ENCODE data around the gene SYTL3. TPM values are rescaled to one million over a fixed set of nuclear protein-coding genes. Genes with fewer than 3 reads are reported as not detected.

Gene SYTL3
- total and polyA plus RNA-seq, 9 of the 15 experiments (the other 6 are each of a cell fraction or from before 2014, with no cell fraction given), result 0.04 to 0.46 (median 0.17) TPM; not detected in 1

DNA sequence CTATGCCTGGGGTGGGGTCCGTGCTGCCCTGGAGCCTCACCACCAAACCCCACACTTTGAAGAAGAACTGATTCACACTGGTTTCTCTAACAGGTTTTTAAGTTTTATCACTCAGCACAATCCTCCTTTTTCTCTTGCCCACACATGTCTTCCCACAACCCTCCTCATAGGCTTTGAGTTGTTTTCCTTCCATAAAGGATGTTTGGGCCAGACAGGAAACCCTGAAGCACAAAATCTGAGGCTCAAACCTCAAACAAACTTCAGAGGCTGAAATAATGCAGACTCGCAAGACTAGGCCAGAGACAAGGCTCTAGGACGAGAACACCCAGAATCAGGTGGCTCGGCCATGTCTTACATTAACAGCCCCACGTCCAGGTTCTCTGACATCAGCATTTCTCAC lies 134.0 kb downstream of the SYTL3 start:
- Histone ChIP-seq H3K36me3 (ENCODE audit: control insufficient read depth, insufficient read depth, low read length) (peaks cover 92% of the 10 kb centered on the region), H3K9me1 (ENCODE audit: control insufficient read depth, insufficient read depth, low read length) (no peaks in the 10 kb centered on the region), H3K4me3 (no peak overlapping the region), H4K20me1 (replicated peaks; ENCODE audit: control insufficient read depth, insufficient read depth, low read length) (no peaks in the 10 kb centered on the region), H3K9ac (ENCODE audit: insufficient read depth in 1 of 2, low read depth in 2 of 2, low read length in 2 of 2) (no peak overlapping the region), H3K79me2 (ENCODE audit: control insufficient read depth, insufficient read depth, low read length) (0 out of 3 replicates have a peak, but pooled peaks cover 1% of the 10 kb centered on the region), H3K27ac (ENCODE audit: extremely low read depth, low read depth, low read length) (no peak overlapping the region), H3K27me3 (ENCODE audit: control insufficient read depth in 2 of 2, insufficient read depth in 2 of 2, low read length in 2 of 2) (no peaks in the 10 kb centered on the region), H3K4me1 (replicated peaks in 1 of 2; ENCODE audit: control insufficient read depth in 2 of 2, insufficient read depth in 2 of 2, low read length in 2 of 2) (no peaks in the 10 kb centered on the region), H3K9me3 (replicated peaks; ENCODE audit: control insufficient read depth, insufficient read depth, low read depth, low read length) (no peaks in the 10 kb centered on the region), H2AFZ (ENCODE audit: low read depth, low read length) (no peak overlapping the region), H3K4me2 (ENCODE audit: insufficient read depth, low read length) (no peak overlapping the region)
- intact Hi-C loops (cut with micrococcal nuclease), result no loop called here
- BruUV-seq (replicated peaks), result no TSS peak
- in situ Hi-C loops (cut with MboI), result loop anchor here (10.0 kb wide), 1 partner anchor 321 kb away; no protein-coding TSS in a partner anchor
- CTCF ChIA-PET (ENCODE audit: low intra/inter-chr PET ratio), result no interaction called here
- FAIRE-seq (no peak), DNase-seq (ENCODE audit: extremely low read depth in 1 of 4, low spot score in 3 of 4) (no peak), ATAC-seq (no peak)
- 97% methylated on average over 5 of the region's 5 CpGs for WGBS (ENCODE audit: insufficient coverage, low coverage, missing lambda C conversion rate)
- TF ChIP-seq ILK (tag; IDR thresholded peaks at IDR 0.05; ENCODE audit: borderline replicate concordance, low read depth) (no peak), ZSCAN29 (IDR thresholded peaks at IDR 0.05) (no peak), POLR2AphosphoS2 (IDR thresholded peaks at IDR 0.05; ENCODE audit: low read length) (no peak), HNRNPL (IDR thresholded peaks at IDR 0.05; ENCODE audit: low read depth, low read length) (no peak)
- TF ChIP-seq, protein P1, sequence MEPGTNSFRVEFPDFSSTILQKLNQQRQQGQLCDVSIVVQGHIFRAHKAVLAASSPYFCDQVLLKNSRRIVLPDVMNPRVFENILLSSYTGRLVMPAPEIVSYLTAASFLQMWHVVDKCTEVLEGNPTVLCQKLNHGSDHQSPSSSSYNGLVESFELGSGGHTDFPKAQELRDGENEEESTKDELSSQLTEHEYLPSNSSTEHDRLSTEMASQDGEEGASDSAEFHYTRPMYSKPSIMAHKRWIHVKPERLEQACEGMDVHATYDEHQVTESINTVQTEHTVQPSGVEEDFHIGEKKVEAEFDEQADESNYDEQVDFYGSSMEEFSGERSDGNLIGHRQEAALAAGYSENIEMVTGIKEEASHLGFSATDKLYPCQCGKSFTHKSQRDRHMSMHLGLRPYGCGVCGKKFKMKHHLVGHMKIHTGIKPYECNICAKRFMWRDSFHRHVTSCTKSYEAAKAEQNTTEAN (CRISPR knock-in tag; IDR thresholded peaks at IDR 0.05), result no peak
- POLR2A ChIA-PET, result no interaction called here

DNA sequence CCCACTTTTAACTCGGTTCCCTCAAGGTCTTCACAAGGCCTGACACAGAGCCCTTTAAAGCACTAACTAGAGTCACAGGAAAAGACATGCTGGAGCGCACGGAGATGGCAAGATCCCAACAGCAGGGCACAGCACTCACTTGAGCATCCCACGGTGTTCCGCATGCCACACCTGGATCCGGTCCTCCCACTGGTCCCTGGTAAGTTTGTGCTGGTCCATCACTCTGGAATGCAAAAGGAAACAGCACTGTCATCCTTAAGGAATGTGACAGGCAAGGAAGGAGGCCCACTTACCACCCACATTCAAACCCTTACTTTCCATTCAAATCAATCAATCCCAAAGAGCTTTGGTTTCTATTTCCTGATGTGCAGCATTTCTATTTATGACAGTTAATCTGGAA lies 134.7 kb downstream of the SYTL3 start:
- H3K9me1 ChIP-seq (ENCODE audit: control insufficient read depth, insufficient read depth, low read length), result no peaks in the 10 kb centered on the region
- no peak overlapping the region for H3K27ac ChIP-seq (ENCODE audit: extremely low read depth, low read depth, low read length)
- ChIA-PET POLR2A (no interaction called here), CTCF (ENCODE audit: low intra/inter-chr PET ratio) (no interaction called here)
- H3K36me3 ChIP-seq (ENCODE audit: control insufficient read depth, insufficient read depth, low read length), result peaks cover 94% of the 10 kb centered on the region
- H3K4me3 ChIP-seq, result no peak overlapping the region
- no TSS peak for BruUV-seq (replicated peaks)
- H3K4me1 ChIP-seq (replicated peaks in 1 of 2; ENCODE audit: control insufficient read depth in 2 of 2, insufficient read depth in 2 of 2, low read length in 2 of 2), result no peaks in the 10 kb centered on the region
- no peak overlapping the region for H3K9ac ChIP-seq (ENCODE audit: insufficient read depth in 1 of 2, low read depth in 2 of 2, low read length in 2 of 2)
- FAIRE-seq, result no peak
- no peak overlapping the region for H3K4me2 ChIP-seq (ENCODE audit: insufficient read depth, low read length)
- peaks cover 8% of the 10 kb centered on the region; the same call in 2 of the 3 replicates for H3K79me2 ChIP-seq (ENCODE audit: control insufficient read depth, insufficient read depth, low read length)
- WGBS (ENCODE audit: insufficient coverage, low coverage, missing lambda C conversion rate), result 90% methylated on average over 6 of the region's 6 CpGs
- H3K27me3 ChIP-seq (ENCODE audit: control insufficient read depth in 2 of 2, insufficient read depth in 2 of 2, low read length in 2 of 2), result no peaks in the 10 kb centered on the region
- no peak overlapping the region for H2AFZ ChIP-seq (ENCODE audit: low read depth, low read length)
- H3K9me3 ChIP-seq (replicated peaks; ENCODE audit: control insufficient read depth, insufficient read depth, low read depth, low read length), result no peaks in the 10 kb centered on the region
- intact Hi-C loops (cut with micrococcal nuclease), result no loop called here
- DNase-seq (ENCODE audit: extremely low read depth in 1 of 4, low spot score in 3 of 4), result no peak
- in situ Hi-C loops (cut with MboI), result loop anchor here (10.0 kb wide), 1 partner anchor 320 kb away; no protein-coding TSS in a partner anchor
- H4K20me1 ChIP-seq (replicated peaks; ENCODE audit: control insufficient read depth, insufficient read depth, low read length), result no peaks in the 10 kb centered on the region
- no peak for ATAC-seq
- TF ChIP-seq MTA3 (IDR thresholded peaks at IDR 0.05; ENCODE audit: borderline replicate concordance), result no peak
- no peak for TF ChIP-seq TFAM (CRISPR knock-in tag; conservative IDR thresholded peaks at IDR 0.05)
- no peak for TF ChIP-seq ETS2 (tag; IDR thresholded peaks at IDR 0.05; ENCODE audit: borderline replicate concordance, poor library complexity, severe bottlenecking)
- no peak for TF ChIP-seq ZNF408 (CRISPR knock-in tag; IDR thresholded peaks at IDR 0.05; ENCODE audit: low read depth)
- TF ChIP-seq KDM1A (IDR thresholded peaks at IDR 0.05), result no peak
- TF ChIP-seq, protein P2, sequence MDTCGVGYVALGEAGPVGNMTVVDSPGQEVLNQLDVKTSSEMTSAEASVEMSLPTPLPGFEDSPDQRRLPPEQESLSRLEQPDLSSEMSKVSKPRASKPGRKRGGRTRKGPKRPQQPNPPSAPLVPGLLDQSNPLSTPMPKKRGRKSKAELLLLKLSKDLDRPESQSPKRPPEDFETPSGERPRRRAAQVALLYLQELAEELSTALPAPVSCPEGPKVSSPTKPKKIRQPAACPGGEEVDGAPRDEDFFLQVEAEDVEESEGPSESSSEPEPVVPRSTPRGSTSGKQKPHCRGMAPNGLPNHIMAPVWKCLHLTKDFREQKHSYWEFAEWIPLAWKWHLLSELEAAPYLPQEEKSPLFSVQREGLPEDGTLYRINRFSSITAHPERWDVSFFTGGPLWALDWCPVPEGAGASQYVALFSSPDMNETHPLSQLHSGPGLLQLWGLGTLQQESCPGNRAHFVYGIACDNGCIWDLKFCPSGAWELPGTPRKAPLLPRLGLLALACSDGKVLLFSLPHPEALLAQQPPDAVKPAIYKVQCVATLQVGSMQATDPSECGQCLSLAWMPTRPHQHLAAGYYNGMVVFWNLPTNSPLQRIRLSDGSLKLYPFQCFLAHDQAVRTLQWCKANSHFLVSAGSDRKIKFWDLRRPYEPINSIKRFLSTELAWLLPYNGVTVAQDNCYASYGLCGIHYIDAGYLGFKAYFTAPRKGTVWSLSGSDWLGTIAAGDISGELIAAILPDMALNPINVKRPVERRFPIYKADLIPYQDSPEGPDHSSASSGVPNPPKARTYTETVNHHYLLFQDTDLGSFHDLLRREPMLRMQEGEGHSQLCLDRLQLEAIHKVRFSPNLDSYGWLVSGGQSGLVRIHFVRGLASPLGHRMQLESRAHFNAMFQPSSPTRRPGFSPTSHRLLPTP (IDR thresholded peaks at IDR 0.05; ENCODE audit: borderline replicate concordance, extremely low read depth, insufficient read length), result no peak

All from K562 (cell line).